ENCODE measurements around the gene GUK1.

DNA sequence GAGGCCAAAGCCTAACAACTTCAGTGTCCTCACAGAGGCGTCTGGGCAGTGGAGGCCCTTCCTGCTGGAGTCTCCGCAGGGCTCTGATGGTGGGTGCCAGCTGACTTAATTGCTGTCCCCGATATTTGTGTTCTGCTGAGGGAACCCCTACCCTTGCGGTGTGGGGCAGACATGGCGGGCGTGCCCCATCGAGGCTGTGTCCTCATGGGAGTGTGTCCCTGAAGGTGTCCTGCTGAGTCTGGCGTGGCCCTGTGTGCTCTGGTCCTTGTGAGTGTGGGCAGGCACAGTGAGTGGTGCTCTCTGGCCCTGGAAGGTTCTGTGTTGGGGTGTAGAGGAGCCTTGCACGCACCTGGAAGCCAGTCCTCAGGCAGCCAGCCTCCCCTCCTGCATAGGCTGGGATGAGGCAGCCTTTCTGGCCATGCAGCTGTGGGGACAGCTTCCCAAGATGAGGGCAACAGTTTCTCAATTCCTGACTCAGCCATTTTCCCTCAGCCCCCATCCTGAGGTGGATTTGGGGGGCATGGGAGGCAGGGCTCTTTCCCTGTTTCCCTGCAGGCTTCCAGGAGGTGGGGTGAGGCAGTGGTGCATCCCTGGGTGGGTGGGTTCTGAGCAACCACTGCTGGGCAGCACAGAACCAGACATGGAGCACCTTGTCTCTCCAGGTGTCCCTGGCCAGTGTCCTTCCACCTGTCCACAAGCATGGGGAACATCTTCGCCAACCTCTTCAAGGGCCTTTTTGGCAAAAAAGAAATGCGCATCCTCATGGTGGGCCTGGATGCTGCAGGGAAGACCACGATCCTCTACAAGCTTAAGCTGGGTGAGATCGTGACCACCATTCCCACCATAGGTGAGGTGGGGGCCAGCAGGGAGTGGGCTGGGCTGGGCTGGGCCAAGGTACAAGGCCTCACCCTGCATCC lies 43.4 kb upstream of the GUK1 start:
- TF ChIP-seq, protein P1, sequence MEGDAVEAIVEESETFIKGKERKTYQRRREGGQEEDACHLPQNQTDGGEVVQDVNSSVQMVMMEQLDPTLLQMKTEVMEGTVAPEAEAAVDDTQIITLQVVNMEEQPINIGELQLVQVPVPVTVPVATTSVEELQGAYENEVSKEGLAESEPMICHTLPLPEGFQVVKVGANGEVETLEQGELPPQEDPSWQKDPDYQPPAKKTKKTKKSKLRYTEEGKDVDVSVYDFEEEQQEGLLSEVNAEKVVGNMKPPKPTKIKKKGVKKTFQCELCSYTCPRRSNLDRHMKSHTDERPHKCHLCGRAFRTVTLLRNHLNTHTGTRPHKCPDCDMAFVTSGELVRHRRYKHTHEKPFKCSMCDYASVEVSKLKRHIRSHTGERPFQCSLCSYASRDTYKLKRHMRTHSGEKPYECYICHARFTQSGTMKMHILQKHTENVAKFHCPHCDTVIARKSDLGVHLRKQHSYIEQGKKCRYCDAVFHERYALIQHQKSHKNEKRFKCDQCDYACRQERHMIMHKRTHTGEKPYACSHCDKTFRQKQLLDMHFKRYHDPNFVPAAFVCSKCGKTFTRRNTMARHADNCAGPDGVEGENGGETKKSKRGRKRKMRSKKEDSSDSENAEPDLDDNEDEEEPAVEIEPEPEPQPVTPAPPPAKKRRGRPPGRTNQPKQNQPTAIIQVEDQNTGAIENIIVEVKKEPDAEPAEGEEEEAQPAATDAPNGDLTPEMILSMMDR (IDR thresholded peaks at IDR 0.05) = no peak
- no peak for TF ChIP-seq POLR2A (IDR thresholded peaks at IDR 0.05)

Measured in Peyer's patch (tissue), 4 donors.